Neural crest cell (in vitro differentiated cells): ENCODE results near the gene CDKN2B-AS1. TPM values are rescaled to one million over a fixed set of nuclear protein-coding genes. Genes with fewer than 3 reads are reported as not detected.

Experiments used
- DNase-seq: peaks from one replicate; pipeline ENCODE4 v3.0.0; 2021; ENCODE audit warnings: low read depth, mixed read lengths, low spot score
- H3K27ac Mint-ChIP-seq: one replicate; pipeline ENCODE4 v1.8.0; 2021; ENCODE audit warnings: mild to moderate bottlenecking, mixed read lengths; ENCODE audit not compliant: unreplicated experiment
- H3K27me3 Mint-ChIP-seq: 2 replicates; pipeline ENCODE4 v1.8.0; 2021; ENCODE audit warnings: low read depth, mild to moderate bottlenecking, mixed read lengths
- H3K36me3 Mint-ChIP-seq: 2 replicates; pipeline ENCODE4 v1.8.0; 2021; ENCODE audit warnings: low read depth, mild to moderate bottlenecking, mixed read lengths
- H3K4me1 Mint-ChIP-seq: 2 replicates; pipeline ENCODE4 v1.8.0; 2021; ENCODE audit warnings: mixed read lengths
- H3K4me3 Mint-ChIP-seq: one replicate; pipeline ENCODE4 v1.8.0; 2021; ENCODE audit warnings: mild to moderate bottlenecking, mixed read lengths
- H3K9me3 Mint-ChIP-seq: 2 replicates; pipeline ENCODE4 v1.8.0; 2021; ENCODE audit warnings: mixed read lengths
- CTCF ChIP-seq: fragments of 200-600 bp; sonication (generic); conservative IDR thresholded peaks from 2 replicates; pipeline ENCODE4 v1.5.0; 2021; ENCODE audit warnings: antibody characterized with exemption, mild to moderate bottlenecking
- total RNA-seq: library from RNA; stranded (reverse); gene quantifications from 2 replicates; pipeline ENCODE4 v1.2.1, GENCODE V29; 2021

Gene CDKN2B-AS1
- total RNA-seq, 1 donor from 2014 or later, result 0.21 TPM

- DNase-seq, result no peak
- H3K36me3 Mint-ChIP-seq, result no peaks in the 10 kb centered on the region
- no peaks in the 10 kb centered on the region for H3K9me3 Mint-ChIP-seq
- no peak overlapping the region for H3K27ac Mint-ChIP-seq
- no peak for TF ChIP-seq CTCF
- H3K4me3 Mint-ChIP-seq, result no peak overlapping the region
- no peaks in the 10 kb centered on the region for H3K4me1 Mint-ChIP-seq
- H3K27me3 Mint-ChIP-seq, result peaks cover 4% of the 10 kb centered on the region
Observed at GRCh38 chr9:22065431-22066200, 71.0 kb downstream of the CDKN2B-AS1 start.

- Mint-ChIP-seq H3K4me3 (no peak overlapping the region), H3K27me3 (peaks cover 4% of the 10 kb centered on the region), H3K36me3 (no peaks in the 10 kb centered on the region), H3K9me3 (no peaks in the 10 kb centered on the region), H3K4me1 (no peaks in the 10 kb centered on the region), H3K27ac (no peak overlapping the region)
- DNase-seq, result no peak
- no peak for TF ChIP-seq CTCF
Observed at GRCh38 chr9:22067196-22067595, 72.6 kb downstream of the CDKN2B-AS1 start.

GRCh38 chr9:22068369-22068768 lies 73.8 kb downstream of the CDKN2B-AS1 start:
- H3K4me3 Mint-ChIP-seq, result no peak overlapping the region
- DNase-seq, result no peak
- peaks cover 4% of the 10 kb centered on the region for H3K27me3 Mint-ChIP-seq
- no peak overlapping the region for H3K27ac Mint-ChIP-seq
- H3K4me1 Mint-ChIP-seq, result no peaks in the 10 kb centered on the region
- no peaks in the 10 kb centered on the region for H3K9me3 Mint-ChIP-seq
- no peak for TF ChIP-seq CTCF
- no peaks in the 10 kb centered on the region for H3K36me3 Mint-ChIP-seq

GRCh38 chr9:22073349-22073748 lies 78.8 kb downstream of the CDKN2B-AS1 start:
- DNase-seq, result no peak
- no peak overlapping the region for H3K4me3 Mint-ChIP-seq
- no peaks in the 10 kb centered on the region for H3K9me3 Mint-ChIP-seq
- no peaks in the 10 kb centered on the region for H3K4me1 Mint-ChIP-seq
- H3K36me3 Mint-ChIP-seq, result no peaks in the 10 kb centered on the region
- no peaks in the 10 kb centered on the region for H3K27me3 Mint-ChIP-seq
- TF ChIP-seq CTCF, result no peak
- no peak overlapping the region for H3K27ac Mint-ChIP-seq

- Mint-ChIP-seq H3K4me3 (no peak overlapping the region), H3K27ac (no peak overlapping the region), H3K4me1 (no peaks in the 10 kb centered on the region), H3K27me3 (no peaks in the 10 kb centered on the region), H3K36me3 (no peaks in the 10 kb centered on the region), H3K9me3 (no peaks in the 10 kb centered on the region)
- DNase-seq, result no peak
- no peak for TF ChIP-seq CTCF
Observed at GRCh38 chr9:22078081-22078480, 83.5 kb downstream of the CDKN2B-AS1 start.
